ENCODE results near the gene CSF1. TPM values are rescaled to one million over a fixed set of nuclear protein-coding genes. Genes with fewer than 3 reads are reported as not detected.

Gene CSF1
- total and polyA plus RNA-seq, 10 donors = 5.8 to 207 (median 78.1) TPM

GRCh38 chr1:109977657-109978378 is 67.2 kb downstream of the CSF1 start:
- Histone ChIP-seq H3K9me3 (no peaks in the 10 kb centered on the region), H3K36me3 (no peaks in the 10 kb centered on the region), H3K27ac (no peak overlapping the region), H3K4me1 (peaks cover 0 to 15% (median 6%) of the 10 kb centered on the region in 6 donors), H3K4me3 (no peak overlapping the region), H3K27me3 (replicated peaks in 1 of 7) (peaks cover 0 to 11% (median 0%) of the 10 kb centered on the region in 7 donors)
- WGBS, 5 donors = 72 to 92% (median 80%) methylated on average over 11 to 12 of the region's 12 CpGs
- DNase-seq = no peak
- intact Hi-C loops (cut with DNase I; ENCODE audit: low total_unique reads) = no loop called here
- TF ChIP-seq POLR2A (IDR thresholded peaks at IDR 0.05) = no peak
- TF ChIP-seq CTCF (IDR thresholded peaks at IDR 0.05 in 8 of 11, conservative IDR thresholded peaks at IDR 0.05 in 3 of 11) = no peak
- no peak for TF ChIP-seq POLR2AphosphoS5 (IDR thresholded peaks at IDR 0.05)

- H3K27ac ChIP-seq = peak overlapping the region in 4 of 8 donors; percentile 0 to 42 (median 16)
- 69 to 81% (median 76%) methylated on average over 8 to 9 of the region's 9 CpGs for WGBS, 5 donors
- intact Hi-C loops (cut with DNase I; ENCODE audit: low total_unique reads) = no loop called here
Measured at GRCh38 chr1:109978761-109979488, 68.3 kb downstream of the CSF1 start.

GRCh38 chr1:109979489-109980091 is 68.9 kb downstream of the CSF1 start:
- DNase-seq = no peak

More at GRCh38 chr1:109978761-109979488, 68.3 kb downstream of the CSF1 start:
- TF ChIP-seq CTCF (IDR thresholded peaks at IDR 0.05 in 8 of 11, conservative IDR thresholded peaks at IDR 0.05 in 3 of 11) (no peak), POLR2A (IDR thresholded peaks at IDR 0.05) (no peak), POLR2AphosphoS5 (IDR thresholded peaks at IDR 0.05) (no peak)
- H3K4me1 ChIP-seq = peaks cover 0 to 25% (median 11%) of the 10 kb centered on the region in 6 donors
- no peaks in the 10 kb centered on the region for H3K9me3 ChIP-seq
- DNase-seq = no peak
- no peaks in the 10 kb centered on the region for H3K36me3 ChIP-seq
- no peak overlapping the region for H3K4me3 ChIP-seq
- peaks cover 0 to 11% (median 0%) of the 10 kb centered on the region in 7 donors for H3K27me3 ChIP-seq (replicated peaks in 1 of 7)

More at GRCh38 chr1:109979489-109980091, 68.9 kb downstream of the CSF1 start:
- no peaks in the 10 kb centered on the region for H3K9me3 ChIP-seq
- TF ChIP-seq CTCF (IDR thresholded peaks at IDR 0.05 in 8 of 11, conservative IDR thresholded peaks at IDR 0.05 in 3 of 11) (no peak), POLR2A (IDR thresholded peaks at IDR 0.05) (no peak), POLR2AphosphoS5 (IDR thresholded peaks at IDR 0.05) (no peak)
- no peaks in the 10 kb centered on the region for H3K36me3 ChIP-seq
- peaks cover 4 to 30% (median 16%) of the 10 kb centered on the region in 6 donors for H3K4me1 ChIP-seq
- intact Hi-C loops (cut with DNase I; ENCODE audit: low total_unique reads) = loop anchor here (10.0 kb wide), 2 partner anchors 335 to 435 kb away; partner anchors contain the start of gene GNAI3
- H3K27me3 ChIP-seq (replicated peaks in 1 of 7) = peaks cover 0 to 11% (median 0%) of the 10 kb centered on the region in 7 donors
- H3K27ac ChIP-seq = peak overlapping the region in 2 of 8 donors; percentile 0 to 42
- 52 to 65% (median 60%) methylated on average over 5 of the region's 5 CpGs for WGBS, 5 donors
- H3K4me3 ChIP-seq = no peak overlapping the region

Other genes starting within 250 kb of the CSF1 start
- gene GSTM2, start 242.8 kb upstream of the CSF1 start, total RNA-seq = 100 to 1,000 TPM in 1 of 7 donors, 10 to 100 TPM in 6; 34.8 to 100 (median 52.2) TPM
- gene GSTM2, start 242.8 kb upstream of the CSF1 start, polyA plus RNA-seq = 10 to 100 TPM; 26.2 to 80.9 (median 67.9) TPM
- gene GSTM1, start 223.0 kb upstream of the CSF1 start, total RNA-seq = 10 to 100 TPM in 4 of 7 donors, not detected in 3; 40.8 to 98.6 (median 65.9) TPM
- gene GSTM1, start 223.0 kb upstream of the CSF1 start, polyA plus RNA-seq = 10 to 100 TPM in 2 of 3 donors, under 1 TPM in 1; 0.47 to 74.4 (median 41.6) TPM
- 10 to 100 TPM in 1 of 7 donors, 1 to 10 TPM in 6; 1.4 to 13.1 (median 3.7) TPM for gene GSTM5, start 198.6 kb upstream of the CSF1 start, total RNA-seq
- 1 to 10 TPM; 2.8 to 4.2 (median 3.4) TPM for gene GSTM5, start 198.6 kb upstream of the CSF1 start, polyA plus RNA-seq
- 10 to 100 TPM in 6 of 7 donors, 1 to 10 TPM in 1; 8.9 to 42.4 (median 21.9) TPM for gene GSTM3, start 169.8 kb upstream of the CSF1 start, total RNA-seq
- gene GSTM3, start 169.8 kb upstream of the CSF1 start, polyA plus RNA-seq = 10 to 100 TPM; 11.2 to 44.0 (median 16.9) TPM
- gene EPS8L3, start 146.9 kb upstream of the CSF1 start, total RNA-seq = 1 to 10 TPM in 1 of 7 donors, not detected in 6; 1.2 TPM
- gene EPS8L3, start 146.9 kb upstream of the CSF1 start, polyA plus RNA-seq = not detected
- gene AHCYL1, start 73.9 kb downstream of the CSF1 start, total RNA-seq = 10 to 100 TPM; 47.1 to 65.3 (median 52.7) TPM
- gene AHCYL1, start 73.9 kb downstream of the CSF1 start, polyA plus RNA-seq = 10 to 100 TPM; 16.2 to 29.9 (median 21.1) TPM
- 10 to 100 TPM; 46.0 to 98.7 (median 61.6) TPM for gene STRIP1, start 123.8 kb downstream of the CSF1 start, total RNA-seq
- gene STRIP1, start 123.8 kb downstream of the CSF1 start, polyA plus RNA-seq = 10 to 100 TPM; 11.8 to 25.6 (median 17.2) TPM
- gene ALX3, start 159.8 kb downstream of the CSF1 start, total RNA-seq = not detected
- under 1 TPM in 2 of 3 donors, not detected in 1; 0.10 to 0.12 TPM for gene ALX3, start 159.8 kb downstream of the CSF1 start, polyA plus RNA-seq
- not detected for gene UBL4B, start 201.6 kb downstream of the CSF1 start, total RNA-seq
- not detected for gene UBL4B, start 201.6 kb downstream of the CSF1 start, polyA plus RNA-seq
- not detected for gene SLC6A17, start 239.6 kb downstream of the CSF1 start, total RNA-seq
- under 1 TPM in 2 of 3 donors, not detected in 1; under 0.01 to 0.02 TPM for gene SLC6A17, start 239.6 kb downstream of the CSF1 start, polyA plus RNA-seq